ENCODE results near the gene SOX5.

SOX5 gene

DNA sequence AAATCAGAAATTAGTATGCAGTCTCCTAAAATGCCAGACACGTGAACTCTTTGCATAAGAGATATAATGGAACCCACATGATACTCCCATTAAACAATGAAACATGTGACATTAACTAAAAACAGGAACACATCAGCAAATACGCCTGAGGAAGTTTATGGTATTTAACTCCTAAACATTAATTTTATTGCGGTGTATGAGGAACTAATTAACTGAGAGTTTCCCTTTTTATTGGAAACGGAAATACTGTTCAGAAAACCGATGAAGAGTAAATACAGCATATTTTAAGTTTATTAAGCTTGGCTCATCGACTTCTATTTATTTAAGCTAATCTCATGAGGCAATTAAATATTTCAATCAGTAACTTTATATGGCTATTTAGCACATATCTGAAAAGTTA, 290.3 kb downstream of the SOX5 start:
- FAIRE-seq (peak; percentile 76), DNase-seq (ENCODE audit: insufficient read length, low spot score) (no peak)
- TF ChIP-seq, protein P1, sequence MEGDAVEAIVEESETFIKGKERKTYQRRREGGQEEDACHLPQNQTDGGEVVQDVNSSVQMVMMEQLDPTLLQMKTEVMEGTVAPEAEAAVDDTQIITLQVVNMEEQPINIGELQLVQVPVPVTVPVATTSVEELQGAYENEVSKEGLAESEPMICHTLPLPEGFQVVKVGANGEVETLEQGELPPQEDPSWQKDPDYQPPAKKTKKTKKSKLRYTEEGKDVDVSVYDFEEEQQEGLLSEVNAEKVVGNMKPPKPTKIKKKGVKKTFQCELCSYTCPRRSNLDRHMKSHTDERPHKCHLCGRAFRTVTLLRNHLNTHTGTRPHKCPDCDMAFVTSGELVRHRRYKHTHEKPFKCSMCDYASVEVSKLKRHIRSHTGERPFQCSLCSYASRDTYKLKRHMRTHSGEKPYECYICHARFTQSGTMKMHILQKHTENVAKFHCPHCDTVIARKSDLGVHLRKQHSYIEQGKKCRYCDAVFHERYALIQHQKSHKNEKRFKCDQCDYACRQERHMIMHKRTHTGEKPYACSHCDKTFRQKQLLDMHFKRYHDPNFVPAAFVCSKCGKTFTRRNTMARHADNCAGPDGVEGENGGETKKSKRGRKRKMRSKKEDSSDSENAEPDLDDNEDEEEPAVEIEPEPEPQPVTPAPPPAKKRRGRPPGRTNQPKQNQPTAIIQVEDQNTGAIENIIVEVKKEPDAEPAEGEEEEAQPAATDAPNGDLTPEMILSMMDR (IDR thresholded peaks at IDR 0.05; ENCODE audit: insufficient read depth, missing control alignments): no peak

DNA sequence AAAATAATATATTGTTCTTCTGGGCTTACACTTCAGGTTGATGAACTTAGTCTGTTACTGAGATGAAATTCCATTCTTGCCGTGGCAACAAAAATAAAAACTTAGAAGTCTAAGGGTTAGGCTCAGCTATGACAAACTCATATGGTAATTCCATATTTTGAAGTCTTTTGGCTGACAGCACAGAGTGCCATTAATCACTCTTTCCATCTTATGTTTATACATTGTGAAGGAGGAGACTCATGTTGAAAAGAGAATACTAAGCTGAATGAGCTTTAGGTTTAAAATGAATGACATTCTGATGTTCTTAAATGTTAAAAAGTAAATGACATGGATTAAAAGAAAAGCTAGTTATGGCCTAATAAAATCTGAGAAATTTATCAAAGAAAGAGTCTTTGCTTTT, 291.9 kb downstream of the SOX5 start:
- TF ChIP-seq, protein P1 (IDR thresholded peaks at IDR 0.05; ENCODE audit: insufficient read depth, missing control alignments): no peak
- FAIRE-seq (peak; percentile 21), DNase-seq (ENCODE audit: insufficient read length, low spot score) (no peak)

DNA sequence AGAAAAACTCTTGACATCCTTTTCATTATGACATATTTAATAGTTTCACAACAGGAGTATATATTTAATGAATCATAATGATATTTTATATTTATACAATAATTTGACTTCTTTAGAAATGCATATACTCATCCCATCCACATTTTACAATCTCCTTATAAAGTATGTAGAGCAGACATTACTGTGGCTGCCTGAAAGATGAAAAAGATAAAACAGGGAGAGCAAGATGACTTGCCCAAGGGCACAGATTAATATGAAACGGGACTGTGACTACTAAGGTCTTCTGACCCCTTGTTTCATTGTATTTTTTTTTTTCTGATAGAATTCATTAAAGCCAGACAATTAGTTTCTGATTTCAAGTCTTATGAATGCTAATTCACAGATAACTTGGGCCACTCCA, 293.6 kb downstream of the SOX5 start:
- DNase-seq (ENCODE audit: insufficient read length, low spot score) (no peak), FAIRE-seq (no peak)
- TF ChIP-seq, protein P1 (IDR thresholded peaks at IDR 0.05; ENCODE audit: insufficient read depth, missing control alignments): no peak

DNA sequence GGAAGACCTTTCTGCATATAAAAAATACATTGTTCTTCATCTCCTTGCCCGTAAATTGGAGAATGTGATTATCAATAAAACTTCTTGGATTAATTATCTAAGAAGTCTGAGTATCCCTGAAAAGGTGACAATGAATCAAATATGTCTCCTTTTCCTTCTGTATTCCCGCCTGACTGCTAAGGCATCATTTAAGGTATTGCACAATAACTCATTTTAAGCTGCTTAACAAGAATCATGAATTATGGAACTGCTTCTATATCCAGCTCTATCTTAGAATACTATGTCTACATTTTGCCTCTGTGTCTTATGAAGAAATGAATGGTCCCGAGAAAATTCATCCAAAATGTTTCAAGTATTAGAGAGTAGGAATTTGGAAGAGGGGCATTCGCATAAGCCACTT, 294.4 kb downstream of the SOX5 start:
- TF ChIP-seq, protein P1 (IDR thresholded peaks at IDR 0.05; ENCODE audit: insufficient read depth, missing control alignments): no peak
- FAIRE-seq: peak; percentile 35
- no peak for DNase-seq (ENCODE audit: insufficient read length, low spot score)

DNA sequence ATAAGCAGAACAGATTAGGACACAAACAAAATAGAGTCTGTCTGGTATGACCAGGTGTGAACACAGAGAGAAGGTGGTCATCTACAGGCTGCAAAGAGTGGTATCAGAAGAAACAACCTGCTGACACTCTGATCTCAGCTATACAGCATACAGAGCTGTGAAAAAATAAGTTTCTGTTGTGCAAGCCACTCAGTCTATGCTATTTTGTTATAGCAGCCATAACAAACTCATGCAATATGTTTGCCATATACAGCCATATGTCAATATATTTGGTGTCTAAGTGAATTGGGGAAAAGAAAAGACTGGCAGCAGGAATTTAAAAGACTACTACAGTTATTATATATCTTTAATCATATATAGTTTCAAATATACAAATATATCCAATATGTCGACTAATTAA, 300.9 kb downstream of the SOX5 start:
- TF ChIP-seq, protein P1 (IDR thresholded peaks at IDR 0.05; ENCODE audit: insufficient read depth, missing control alignments): no peak
- DNase-seq (ENCODE audit: insufficient read length, low spot score) (no peak), FAIRE-seq (no peak)

DNA sequence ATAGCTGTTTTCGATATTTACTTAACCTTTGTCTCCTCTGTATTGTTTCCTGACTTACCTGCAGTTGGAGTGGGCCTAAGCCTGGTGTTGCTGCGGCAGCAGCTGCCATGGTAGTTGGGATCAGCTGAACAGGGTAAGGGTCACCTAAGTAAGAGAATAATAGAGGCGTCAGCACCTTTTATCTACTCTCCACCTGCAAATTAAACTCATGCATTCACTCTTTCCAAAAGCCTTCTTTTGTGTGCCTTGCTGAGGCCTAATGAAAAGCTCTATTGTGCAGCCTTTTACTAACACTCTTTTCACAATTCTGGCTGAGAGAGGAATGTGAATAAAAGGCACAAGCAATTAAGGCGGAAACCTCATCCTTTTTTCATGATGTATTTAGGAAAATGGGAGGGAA, 308.7 kb downstream of the SOX5 start:
- no peak for FAIRE-seq
- no peak for DNase-seq (ENCODE audit: insufficient read length, low spot score)
- TF ChIP-seq, protein P1 (IDR thresholded peaks at IDR 0.05; ENCODE audit: insufficient read depth, missing control alignments): no peak

DNA sequence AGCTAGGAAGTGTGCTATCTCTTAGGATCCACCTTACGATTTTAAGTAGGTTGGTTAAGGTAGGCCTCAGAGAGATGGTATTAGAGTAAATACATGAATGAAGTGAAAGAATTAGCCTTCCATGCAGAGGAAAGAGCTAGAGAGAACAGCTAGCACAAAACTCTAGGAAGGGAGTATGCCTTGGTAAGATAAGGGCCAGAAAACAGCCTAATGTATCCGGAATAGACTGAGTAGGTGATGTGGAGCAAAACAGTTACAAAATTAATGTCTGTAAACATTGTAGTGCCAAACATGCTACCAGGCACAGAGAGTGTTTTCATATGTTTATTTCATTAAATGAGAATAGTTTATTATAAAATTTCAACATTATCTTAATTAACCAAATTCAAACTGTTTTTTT, 315.1 kb downstream of the SOX5 start:
- TF ChIP-seq, protein P1 (IDR thresholded peaks at IDR 0.05; ENCODE audit: insufficient read depth, missing control alignments): no peak
- DNase-seq (ENCODE audit: insufficient read length, low spot score): no peak
- no peak for FAIRE-seq
